Measurements from ENCODE around the gene PPP3CA. TPM values are rescaled to one million over a fixed set of nuclear protein-coding genes. Genes with fewer than 3 reads are reported as not detected.

PPP3CA gene
- total RNA-seq, 4 donors from 2014 or later: 28.7 to 51.7 (median 39.0) TPM

DNA sequence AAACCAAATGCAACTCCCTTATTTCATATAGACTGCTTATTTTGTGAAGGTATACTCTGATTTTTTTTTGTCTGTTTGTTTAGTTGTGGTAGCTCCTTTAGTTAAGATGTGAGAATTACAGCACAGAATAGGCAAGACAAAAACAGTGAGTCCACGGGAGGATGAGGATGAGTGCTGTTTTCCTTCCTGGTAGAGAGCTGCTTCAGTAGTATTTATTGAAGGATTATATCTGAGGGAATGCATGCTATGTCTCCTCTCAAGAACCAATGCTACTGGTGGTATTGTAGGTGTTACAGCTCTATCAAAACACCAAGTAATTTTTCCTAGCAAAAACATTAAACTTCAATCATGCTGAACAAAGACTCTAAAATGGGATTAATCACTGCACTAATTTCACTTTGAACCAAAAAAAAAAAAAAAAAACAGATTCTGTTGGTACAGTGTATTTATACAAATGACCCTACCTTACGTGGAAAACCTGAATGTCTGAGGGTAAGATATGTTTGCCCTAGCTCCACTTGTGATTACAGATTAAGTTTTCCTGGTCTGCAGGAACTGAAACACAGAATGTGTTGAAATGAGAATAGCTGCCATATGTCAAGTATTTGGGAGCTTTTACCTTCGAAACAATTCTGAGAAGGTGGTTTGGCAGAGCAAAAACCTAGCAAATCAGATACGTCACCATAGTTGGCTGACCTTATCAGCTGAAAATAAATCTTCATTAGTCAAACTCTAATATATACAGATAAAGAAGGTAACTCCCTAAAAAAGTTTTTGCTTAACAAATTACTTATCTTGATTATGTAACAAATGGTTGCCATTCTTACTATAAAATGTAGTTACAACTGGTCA, 40.3 kb downstream of the PPP3CA start:
- no peak overlapping the region for H3K4me3 ChIP-seq

DNA sequence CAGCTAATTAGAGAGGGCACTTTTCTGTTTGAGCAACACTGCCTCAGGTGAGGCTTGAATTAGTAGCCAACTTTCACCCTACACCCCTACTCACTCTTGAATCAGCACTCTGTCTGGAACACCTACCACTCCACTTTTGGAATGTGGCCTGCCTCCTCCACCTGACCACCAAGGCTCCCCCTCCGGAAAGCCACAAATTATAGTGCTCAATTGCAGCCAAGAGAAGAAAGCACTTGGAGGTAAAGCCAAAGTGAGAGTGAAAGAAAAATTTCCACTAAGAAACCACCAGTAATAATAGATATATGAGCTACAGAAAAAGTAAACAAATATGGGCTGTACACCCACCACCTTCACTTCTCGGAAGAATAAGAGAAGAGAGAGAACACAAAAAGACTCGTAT, 41.1 kb downstream of the PPP3CA start:
- Histone ChIP-seq H3K4me3 (no peak overlapping the region), H3K36me3 (no peaks in the 10 kb centered on the region), H3K9me3 (no peaks in the 10 kb centered on the region), H3K27ac (no peak overlapping the region), H3K4me1 (peaks cover 38% of the 10 kb centered on the region), H3K27me3 (no peaks in the 10 kb centered on the region)
- no peak for DNase-seq (ENCODE audit: low spot score in 2 of 2)
- TF ChIP-seq, protein P1, sequence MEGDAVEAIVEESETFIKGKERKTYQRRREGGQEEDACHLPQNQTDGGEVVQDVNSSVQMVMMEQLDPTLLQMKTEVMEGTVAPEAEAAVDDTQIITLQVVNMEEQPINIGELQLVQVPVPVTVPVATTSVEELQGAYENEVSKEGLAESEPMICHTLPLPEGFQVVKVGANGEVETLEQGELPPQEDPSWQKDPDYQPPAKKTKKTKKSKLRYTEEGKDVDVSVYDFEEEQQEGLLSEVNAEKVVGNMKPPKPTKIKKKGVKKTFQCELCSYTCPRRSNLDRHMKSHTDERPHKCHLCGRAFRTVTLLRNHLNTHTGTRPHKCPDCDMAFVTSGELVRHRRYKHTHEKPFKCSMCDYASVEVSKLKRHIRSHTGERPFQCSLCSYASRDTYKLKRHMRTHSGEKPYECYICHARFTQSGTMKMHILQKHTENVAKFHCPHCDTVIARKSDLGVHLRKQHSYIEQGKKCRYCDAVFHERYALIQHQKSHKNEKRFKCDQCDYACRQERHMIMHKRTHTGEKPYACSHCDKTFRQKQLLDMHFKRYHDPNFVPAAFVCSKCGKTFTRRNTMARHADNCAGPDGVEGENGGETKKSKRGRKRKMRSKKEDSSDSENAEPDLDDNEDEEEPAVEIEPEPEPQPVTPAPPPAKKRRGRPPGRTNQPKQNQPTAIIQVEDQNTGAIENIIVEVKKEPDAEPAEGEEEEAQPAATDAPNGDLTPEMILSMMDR (IDR thresholded peaks at IDR 0.05): no peak
- TF ChIP-seq EP300 (IDR thresholded peaks at IDR 0.05): no peak
- no peak for TF ChIP-seq POLR2AphosphoS5 (IDR thresholded peaks at IDR 0.05)
- no peak for TF ChIP-seq POLR2A (IDR thresholded peaks at IDR 0.05)
- WGBS: 63% methylated on average over 3 of the region's 3 CpGs

More for the DNA sequence above, 40.3 kb downstream of the PPP3CA start:
- Histone ChIP-seq H3K36me3 (no peaks in the 10 kb centered on the region), H3K27me3 (no peaks in the 10 kb centered on the region), H3K9me3 (no peaks in the 10 kb centered on the region), H3K27ac (no peak overlapping the region), H3K4me1 (peaks cover 38% of the 10 kb centered on the region)
- WGBS: 56% methylated on average over 4 of the region's 4 CpGs
- TF ChIP-seq POLR2AphosphoS5 (IDR thresholded peaks at IDR 0.05) (no peak), POLR2A (IDR thresholded peaks at IDR 0.05) (no peak)
- no peak for DNase-seq (ENCODE audit: low spot score in 2 of 2)

DNA sequence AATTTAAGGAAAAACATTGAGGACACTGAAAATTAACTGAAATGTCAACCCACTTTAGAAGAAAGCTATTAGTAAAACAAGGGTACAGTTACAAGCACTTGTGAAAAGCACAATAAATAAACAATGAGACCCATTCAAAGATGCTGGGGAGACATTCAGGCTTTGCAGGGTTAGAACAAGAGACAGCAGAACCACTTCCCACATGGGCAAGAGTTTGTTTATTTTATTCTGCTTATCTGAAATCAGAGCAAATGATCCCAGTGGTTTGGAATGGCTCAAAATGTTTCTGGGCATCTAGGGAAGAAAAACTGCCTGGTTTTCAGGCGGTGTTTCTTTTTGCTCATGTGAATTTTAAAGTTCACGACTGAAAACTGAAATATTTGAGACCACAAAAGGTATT, 42.4 kb downstream of the PPP3CA start:
- no peak for DNase-seq (ENCODE audit: low spot score in 2 of 2)
- H3K27ac ChIP-seq: no peak overlapping the region

DNA sequence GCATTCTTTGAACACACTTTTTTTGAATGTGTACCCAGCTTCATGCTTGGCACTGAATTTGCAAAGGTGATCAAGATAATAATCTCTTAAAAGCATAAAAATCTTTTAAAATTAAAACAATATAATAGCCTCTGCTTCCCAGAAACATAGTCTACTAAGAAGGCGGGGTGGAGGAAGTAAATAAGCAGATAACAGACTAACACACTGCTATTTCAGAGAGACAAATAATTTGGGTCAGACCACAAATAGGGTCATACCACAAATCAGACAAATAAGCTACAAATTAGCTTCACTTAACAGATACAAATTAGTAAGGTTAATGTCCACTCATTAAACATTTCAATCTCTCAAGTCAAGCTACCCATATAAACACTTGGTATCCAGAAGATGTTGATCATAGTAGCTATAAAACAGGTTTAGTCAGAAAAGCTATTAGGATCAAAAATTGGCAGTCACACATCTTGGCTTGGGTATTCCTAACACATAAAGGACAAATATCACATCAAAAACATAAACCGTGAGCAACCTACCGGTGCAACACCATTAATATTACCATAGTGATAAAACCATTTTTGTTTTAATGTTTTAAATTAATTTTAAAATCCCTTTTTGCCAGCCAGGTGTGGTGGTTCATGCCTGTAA, 47.3 kb downstream of the PPP3CA start:
- Histone ChIP-seq H3K9me3 (no peaks in the 10 kb centered on the region), H3K36me3 (no peaks in the 10 kb centered on the region), H3K4me1 (peaks cover 17% of the 10 kb centered on the region), H3K27me3 (no peaks in the 10 kb centered on the region), H3K27ac (no peak overlapping the region), H3K4me3 (no peak overlapping the region)
- DNase-seq (ENCODE audit: low spot score in 2 of 2): no peak
- 72% methylated on average over 3 of the region's 3 CpGs for WGBS
- TF ChIP-seq EP300 (IDR thresholded peaks at IDR 0.05): no peak
- no peak for TF ChIP-seq POLR2A (IDR thresholded peaks at IDR 0.05)
- no peak for TF ChIP-seq POLR2AphosphoS5 (IDR thresholded peaks at IDR 0.05)
- TF ChIP-seq, protein P1 (IDR thresholded peaks at IDR 0.05): no peak

More for the DNA sequence above, 42.4 kb downstream of the PPP3CA start:
- Histone ChIP-seq H3K4me3 (no peak overlapping the region), H3K4me1 (peaks cover 42% of the 10 kb centered on the region), H3K36me3 (no peaks in the 10 kb centered on the region), H3K9me3 (no peaks in the 10 kb centered on the region), H3K27me3 (no peaks in the 10 kb centered on the region)
- 70% methylated on average over 2 of the region's 2 CpGs for WGBS
- TF ChIP-seq EP300 (IDR thresholded peaks at IDR 0.05) (no peak), POLR2A (IDR thresholded peaks at IDR 0.05) (no peak), POLR2AphosphoS5 (IDR thresholded peaks at IDR 0.05) (no peak)
- TF ChIP-seq, protein P1 (IDR thresholded peaks at IDR 0.05): no peak

DNA sequence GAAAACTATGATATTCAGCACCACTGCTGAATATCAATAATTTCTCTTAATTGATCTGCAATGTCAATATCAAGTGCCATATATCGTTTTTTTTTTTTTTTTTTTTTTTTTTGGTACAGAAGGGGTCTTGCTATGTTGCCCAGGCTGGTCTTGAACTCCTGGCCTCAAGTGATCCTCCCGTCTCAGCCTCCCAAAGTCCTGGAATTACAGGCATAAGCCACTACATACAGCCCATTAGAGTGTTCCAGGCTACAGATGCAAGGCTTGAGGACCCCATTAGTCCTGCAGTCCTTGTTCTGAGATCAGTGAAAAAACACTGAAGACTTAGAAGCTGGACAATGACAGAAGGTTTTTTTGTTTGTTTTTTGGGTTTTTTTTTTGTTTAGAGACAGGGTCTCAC, 48.3 kb downstream of the PPP3CA start:
- 91% methylated on average over 2 of the region's 2 CpGs for WGBS
- H3K27ac ChIP-seq: no peak overlapping the region

More for the DNA sequence above, 48.3 kb downstream of the PPP3CA start:
- Histone ChIP-seq H3K27me3 (no peaks in the 10 kb centered on the region), H3K4me1 (peaks cover 9% of the 10 kb centered on the region), H3K4me3 (no peak overlapping the region), H3K9me3 (no peaks in the 10 kb centered on the region), H3K36me3 (no peaks in the 10 kb centered on the region)
- TF ChIP-seq, protein P1 (IDR thresholded peaks at IDR 0.05): no peak
- TF ChIP-seq EP300 (IDR thresholded peaks at IDR 0.05) (no peak), POLR2AphosphoS5 (IDR thresholded peaks at IDR 0.05) (no peak), POLR2A (IDR thresholded peaks at IDR 0.05) (no peak)
- no peak for DNase-seq (ENCODE audit: low spot score in 2 of 2)
